Activated CD4-positive, alpha-beta T cell treated with anti-CD3 and anti-CD28 coated beads, Interleukin-10, Interleukin-2, amounts not matched to agents 100 ng/mL and 50 ng/mL, durations not matched to agents 16 hours and 8 hours (primary cell): ENCODE measurements around the gene NIBAN1.
"Not testable (repeated sequence)": the region's sequence is repeated elsewhere in the genome, so short reads cannot be mapped to it uniquely, and the experiment has no call there.

ENCODE experiments used
- DNase-seq: peaks from one replicate; pipeline ENCODE4 v3.0.0-alpha.2; 2020

Gene NIBAN1

DNA sequence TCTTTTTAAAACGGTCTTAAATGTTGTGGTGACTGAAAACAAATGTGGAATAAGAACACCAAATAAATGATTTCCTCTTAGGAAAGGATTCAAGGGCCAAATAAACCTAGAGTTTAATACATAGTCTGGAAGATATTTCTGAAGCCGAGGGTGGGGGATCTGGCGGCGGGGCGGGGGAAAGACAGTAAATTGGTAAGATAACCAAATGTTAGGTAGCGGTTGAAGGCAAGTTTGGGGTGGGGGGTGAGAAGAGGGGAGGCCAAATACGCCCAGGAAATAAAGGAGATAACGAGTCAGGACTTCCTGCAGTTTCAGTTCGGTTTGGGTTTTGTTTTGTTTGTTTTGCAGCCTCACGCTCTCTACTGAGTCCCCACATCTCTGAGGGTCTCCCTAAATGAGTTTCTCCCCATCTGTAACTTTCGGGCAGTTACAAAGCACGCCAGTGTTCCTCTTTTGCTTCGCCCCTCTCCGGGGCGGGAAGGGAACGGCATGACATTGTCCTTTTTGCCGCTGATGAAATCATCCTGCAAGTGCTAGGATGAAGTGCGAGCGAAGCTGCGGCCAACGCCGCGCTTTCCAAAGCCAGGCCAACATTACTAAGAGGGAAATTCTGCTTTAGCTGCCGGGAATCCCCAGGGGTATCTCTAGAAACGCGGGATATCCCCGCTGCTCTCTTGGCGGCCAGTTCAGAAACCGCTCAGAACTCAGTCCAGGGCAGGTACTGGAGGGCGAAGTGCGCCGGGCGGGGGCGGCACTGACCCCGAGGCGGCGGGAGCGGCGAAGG is 844 bp downstream of the NIBAN1 start:
- DNase-seq: peak; percentile 83

DNA sequence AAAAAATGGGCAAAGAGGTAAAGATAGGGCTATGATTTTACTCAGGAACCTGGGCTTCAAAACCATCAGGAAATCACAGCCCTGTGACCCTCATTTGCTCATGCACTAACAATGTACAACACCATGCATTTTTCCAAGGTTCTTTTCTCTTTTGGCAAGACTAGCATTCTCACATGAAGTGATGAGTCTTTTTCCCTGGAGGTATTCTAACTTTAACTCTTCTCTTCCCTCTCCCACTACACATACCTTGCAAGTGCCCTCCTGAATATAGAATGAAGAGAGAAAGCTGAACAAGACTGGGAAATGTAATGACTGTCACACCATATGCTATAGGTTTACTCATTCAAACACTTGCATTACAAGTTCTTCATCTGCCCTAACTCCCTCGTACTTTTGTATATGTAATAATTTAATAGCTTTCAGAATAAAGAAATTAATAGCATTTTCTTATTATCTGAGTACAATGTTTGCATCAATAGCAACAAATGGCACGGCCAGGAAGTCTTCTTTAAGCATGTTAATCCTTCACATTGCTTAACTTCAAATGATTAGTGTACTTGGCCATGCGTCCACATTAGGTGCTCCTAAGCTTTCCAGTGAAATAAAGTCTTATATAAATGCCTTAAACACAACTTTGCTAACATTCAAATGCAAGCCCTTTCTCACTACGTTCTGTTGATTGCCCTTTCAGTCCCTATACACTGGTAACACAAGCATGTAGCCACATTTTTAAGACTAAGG is 1.8 kb downstream of the NIBAN1 start:
- peak; percentile 50 for DNase-seq

DNA sequence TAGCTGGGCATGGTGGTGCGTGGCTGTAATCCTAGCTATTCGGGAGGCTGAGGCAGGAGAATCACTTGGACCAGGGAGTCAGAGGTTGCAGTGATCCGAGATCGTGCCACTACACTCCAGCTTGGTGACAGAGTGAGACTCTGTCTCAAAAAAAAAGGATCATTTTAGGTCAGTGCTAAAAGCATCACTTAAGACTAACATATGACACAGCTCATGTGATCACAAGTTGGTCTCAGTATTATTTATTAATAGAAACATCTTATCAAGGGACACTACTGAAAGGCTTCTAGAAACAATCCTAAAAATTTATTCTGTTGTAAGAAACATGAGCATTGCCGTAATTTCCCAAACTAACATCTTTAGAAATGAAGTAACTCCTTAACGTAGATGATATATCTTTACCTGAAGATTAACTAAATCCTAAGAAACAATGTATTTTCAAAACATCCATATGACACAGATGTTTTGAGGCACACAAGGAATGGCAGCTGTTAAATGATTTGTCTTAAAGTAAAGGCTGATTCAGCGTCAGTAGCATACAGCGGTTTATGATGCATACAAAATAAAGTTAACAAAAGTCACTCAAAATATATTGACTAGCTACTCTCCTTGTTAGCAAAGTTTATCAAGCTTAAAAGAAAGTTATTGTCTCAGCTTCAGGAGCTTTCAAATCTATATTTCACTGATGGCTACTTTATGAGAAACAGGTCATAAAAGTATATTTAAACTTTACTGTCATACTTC is 2.6 kb downstream of the NIBAN1 start:
- DNase-seq: no peak

DNA sequence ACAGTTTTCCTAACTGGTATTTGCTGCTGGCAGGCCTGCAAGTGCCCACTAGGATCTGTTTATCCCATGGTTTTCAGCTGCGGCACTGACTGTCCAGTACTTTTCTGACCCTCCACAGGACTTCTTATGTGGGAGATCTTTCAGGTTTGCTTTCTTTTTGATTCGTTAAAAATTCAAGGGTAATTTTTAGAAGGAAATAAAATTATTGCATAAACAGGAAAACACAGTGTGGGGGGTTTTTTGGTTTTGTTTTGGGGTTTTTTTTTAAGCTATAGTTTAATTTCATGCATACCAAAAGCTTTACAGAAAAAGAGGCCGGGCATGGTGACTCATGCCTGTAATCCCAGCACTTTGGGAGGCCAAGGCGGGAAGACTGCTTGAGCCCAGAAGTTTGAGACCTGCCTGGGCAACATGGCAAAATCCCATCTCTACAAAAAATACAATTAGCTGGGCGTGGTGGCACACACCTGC is 3.6 kb downstream of the NIBAN1 start:
- DNase-seq: no peak

DNA sequence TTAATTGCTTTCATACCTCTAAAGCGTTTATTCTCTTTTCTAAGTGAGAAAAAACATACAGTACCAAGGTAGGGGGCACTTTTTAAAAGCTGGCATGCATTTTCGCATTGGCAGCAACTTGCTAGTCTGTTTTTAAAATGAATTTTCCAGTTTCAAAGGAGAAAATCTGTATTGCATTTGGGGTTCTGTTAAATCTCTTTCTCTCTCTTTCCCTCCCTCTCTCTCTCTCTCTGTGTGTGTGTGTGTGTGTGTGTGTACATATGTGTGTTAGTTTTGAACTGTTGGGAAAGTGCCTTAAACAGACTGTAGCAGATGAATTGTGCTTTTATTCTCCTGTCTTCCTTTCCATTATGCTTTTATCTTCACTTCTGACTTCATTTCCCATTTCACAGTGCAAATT is 7.3 kb downstream of the NIBAN1 start:
- DNase-seq: no peak

DNA sequence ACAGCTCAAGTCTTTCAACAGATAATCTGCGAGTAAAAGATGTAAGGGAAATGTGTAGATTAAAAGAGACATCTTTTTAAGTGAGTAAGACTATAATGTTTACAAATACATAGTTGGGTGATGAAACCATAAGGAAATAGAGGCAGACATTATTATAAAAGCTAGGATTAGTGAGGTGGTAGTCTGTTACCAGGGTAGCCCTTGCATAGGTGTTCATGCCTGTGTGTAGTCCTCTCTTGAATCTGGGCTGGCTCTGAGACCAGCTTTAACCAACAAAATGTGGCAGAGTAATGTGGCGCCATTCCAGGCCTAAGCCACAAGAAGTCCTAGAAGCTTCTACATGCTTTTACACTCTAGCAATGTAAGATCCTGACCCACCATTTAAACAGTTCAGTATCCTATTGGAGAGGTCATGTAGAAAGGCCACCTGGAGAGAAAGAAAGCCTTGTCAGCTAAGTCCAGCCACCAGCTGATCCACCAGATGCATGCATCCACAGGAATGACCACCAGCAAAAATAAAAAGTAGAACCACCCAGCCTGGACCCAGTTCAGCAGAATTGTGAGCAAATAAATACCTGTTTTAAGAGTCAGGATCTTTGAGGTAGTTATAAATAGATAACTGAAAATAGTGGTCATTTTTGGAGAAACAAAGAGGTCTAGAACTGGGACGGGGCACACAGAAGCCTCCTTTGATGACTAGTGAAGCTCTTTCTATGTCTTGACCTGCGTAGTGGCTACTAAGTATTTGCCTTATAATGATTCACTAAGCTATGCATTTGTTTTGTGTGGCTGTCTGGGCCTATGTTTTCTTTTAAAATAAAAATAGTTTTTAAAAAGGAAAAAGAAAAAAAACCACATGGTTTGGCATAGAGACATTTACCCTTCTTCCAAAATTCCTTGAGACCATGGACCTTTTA is 8.1 kb downstream of the NIBAN1 start:
- DNase-seq: no peak

DNA sequence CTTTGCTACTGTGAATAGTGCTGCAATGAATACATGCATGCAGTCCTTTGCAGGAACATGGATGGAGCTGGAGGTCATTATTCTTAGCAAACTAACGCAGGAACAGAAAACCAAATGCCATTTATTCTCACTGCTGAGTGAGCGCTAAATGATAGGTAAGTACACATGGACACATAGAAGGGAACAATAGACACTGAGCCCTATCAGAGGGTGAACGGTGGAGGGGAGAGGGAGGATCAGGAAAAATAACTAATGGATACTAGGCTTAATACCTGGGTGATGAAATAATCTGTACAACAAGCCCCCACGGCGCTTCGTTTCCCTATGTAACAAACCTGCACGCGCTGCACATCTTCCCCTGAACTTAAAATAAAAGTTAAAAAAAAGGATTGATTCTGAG is 8.9 kb downstream of the NIBAN1 start:
- DNase-seq: no peak

DNA sequence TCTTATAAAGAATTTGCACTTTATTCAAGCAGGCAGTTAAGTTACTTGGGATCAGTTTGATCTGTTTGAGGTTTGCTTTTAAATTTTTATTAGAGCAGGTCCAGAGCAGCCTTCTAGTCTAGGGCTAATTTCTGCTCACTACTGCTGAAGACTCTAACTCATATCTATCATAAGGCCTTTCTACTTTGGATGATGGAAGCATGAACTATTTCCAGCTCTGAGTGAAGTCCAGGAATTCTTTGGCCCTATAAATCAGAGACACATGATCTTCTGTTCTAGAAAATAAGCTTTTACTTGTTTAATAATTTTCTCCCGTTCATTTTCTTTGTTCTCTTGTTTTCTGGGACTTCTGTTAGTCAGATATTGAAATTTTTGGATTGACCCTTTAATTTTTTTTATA is 14.7 kb downstream of the NIBAN1 start:
- no peak for DNase-seq

DNA sequence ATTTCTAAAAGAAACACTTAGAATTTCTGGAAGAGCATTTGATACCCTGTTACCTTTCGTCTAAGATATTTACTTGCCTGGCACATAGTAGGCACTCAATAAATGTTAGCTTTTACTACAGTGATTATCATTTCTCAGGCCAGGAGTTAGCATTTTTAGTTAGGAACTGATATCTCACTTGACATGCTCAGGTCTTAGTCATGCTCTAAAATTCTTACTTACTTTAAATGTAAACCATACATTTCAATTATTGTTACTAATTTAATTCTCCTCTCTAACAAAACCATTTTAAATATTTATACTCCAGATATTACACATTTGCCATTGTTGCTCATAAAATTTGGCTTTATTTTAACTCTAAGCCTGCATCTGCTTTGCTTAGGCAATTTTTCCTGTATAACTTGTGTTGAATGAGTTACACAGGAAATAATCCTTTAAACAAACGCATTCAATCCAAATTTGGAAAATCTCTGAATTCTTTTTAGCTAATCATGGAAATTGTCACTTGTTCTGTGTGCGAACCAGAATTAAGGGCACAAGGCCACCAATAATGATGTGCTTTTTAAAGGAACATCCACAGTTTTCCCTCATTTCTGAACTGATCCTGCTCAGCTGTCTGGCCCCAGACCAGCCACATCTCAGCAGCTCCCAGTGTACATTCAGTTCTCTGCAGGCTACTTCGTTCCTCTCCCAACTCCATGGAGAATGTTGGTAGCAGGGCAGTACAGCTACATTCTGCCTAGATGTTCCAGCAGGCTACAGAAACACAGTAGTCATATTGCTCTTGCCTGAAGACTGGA is 15.6 kb downstream of the NIBAN1 start:
- DNase-seq: no peak

DNA sequence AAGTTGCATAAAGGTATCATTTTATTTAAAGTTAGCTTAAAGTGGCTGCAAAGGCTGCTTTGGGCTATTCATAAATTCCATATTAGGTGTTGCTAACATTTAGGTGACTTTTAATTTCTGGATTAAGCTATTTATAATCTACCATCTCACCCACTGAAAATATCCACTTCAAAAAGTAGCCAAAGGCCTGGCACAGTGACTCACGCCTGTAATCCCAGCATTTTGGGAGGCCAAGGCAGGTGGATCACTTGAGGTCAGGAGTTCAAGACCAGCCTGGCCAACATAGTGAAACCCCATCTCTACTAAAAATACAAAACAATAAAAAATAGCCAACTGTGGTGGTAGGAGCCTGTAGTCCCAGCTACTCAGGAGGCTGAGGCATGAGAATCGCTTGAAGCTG is 16.4 kb downstream of the NIBAN1 start:
- DNase-seq: not testable (repeated sequence)

DNA sequence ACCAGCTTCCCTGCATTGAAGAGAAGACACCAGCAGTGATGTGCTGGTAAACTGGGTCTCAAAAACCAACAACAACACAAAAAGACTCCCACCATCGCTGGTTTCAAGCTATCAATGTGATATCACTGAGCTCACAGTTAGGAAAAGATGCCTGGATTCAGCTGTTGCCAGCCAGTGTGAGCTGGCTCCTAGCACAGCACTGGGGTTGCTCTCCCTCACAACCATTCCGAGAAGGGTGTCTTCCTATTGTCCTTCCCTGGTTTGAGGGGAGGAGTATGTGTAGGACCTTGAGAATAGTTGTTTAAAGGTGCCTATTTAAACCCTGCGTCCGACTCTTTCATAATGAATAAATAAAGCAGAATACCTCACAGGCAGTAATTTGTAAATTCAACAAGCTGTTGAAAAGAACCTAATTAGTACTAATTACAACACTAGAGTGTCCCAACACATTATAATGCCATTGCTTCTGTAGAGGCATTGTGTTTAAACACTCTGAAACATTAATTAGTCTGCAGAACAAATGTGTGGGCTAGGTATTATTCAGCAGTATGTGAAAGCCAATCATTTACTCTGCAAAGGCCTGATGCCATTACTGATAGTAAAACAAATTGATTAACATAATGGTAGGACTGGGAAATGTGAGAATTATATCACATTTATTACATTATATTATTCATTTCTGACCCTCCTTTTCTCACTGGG is 17.2 kb downstream of the NIBAN1 start:
- no peak for DNase-seq

DNA sequence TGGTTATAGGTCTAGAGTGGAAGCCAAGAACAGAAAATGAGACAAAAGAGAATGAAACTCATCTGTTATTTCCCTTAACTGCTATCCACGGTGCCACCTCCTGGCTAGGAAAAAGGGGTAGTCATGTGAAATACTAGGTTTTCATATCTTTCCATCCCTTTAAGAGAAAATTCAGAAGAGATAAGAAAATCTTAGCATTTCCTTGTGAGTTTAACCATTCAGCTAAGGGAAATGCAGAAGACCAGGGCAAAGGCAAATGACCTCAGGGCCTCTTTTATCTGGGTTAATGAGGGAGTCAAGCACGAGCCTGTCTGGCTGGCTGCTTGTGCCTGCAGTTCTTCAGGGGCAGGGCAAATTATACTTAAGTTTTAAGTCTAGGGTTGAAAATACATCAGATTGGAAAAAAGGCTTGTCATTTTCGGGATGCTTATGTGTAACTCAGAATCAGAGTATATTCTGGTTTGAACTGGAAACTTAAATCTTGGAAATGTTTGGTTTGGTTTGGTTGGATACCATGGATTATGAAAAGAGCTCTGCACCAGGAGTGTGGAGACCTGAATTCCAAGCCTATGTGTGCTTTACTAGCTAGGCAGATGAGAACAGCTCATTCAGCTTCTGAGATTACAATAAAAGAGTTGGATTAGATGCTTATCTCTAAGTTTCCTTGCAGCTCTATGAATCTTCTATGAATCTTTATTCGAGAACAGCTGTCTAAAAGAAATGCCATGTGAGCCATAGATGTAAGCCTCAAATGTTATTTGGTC is 19.9 kb downstream of the NIBAN1 start:
- no peak for DNase-seq

DNA sequence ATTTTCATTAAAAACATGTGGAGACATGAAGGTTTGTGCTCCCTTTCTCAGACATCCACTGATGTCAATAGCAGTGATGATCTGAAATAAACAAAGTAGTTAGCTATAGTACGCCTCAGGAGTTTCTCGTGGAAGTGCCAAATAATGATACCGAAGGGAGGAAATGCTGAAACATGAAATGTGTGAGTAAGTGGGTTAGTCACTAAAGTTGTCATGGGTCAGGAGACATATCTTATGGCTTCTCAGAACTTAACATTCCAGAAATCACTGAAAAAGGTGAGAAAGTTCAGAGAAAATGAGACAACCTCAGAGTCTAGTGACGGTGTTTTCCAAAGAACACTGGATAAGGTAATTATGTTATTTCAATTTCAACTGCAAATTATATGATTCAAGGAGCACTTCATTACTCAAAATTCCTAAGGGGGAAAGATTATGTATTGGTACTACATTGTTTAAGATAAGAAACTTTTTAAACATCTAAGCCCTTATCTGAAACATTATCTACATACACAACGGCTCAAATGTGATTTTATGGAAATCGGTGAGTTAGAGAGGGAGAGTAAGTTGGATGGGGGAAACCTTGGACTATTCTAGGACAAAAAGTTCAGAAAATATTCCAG is 20.6 kb downstream of the NIBAN1 start:
- peak; percentile 76 for DNase-seq

DNA sequence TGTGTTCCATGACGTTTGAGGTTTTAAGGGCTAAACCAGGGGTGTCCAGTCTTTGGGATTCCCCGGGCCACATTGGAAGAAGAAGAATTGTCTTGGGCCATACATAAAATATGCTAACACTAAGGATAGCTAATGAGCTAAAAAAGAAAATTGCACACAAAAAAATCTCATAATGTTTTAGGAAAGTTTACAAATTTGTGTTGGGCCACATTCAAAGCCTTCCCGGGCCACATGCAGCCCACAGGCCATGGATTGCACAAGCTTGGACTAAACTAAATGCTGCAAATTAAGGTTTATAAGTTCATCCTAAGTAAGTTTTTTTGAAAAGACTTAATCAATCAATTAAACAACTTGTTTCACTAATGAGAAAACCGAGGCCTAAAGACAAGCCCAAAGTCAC is 21.9 kb downstream of the NIBAN1 start:
- DNase-seq: no peak

DNA sequence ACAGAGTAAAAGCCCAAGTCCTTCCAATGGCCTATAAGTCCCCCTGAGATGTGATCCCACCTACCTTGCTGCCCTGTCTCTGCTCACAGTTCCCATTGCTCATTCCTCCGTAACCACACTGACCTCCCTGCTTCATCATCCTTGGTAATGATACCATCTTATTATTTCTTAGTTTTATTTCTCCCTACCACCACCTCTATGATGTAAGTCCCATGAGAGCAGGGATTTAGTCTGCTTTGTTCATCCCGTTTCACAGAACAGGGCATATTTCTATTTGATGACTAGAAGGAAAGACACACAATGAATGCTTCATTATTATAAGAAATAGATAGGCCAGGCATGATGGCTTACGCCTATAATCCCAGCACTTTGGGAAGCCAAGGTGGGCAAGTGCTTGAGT is 22.5 kb downstream of the NIBAN1 start:
- no peak for DNase-seq

DNA sequence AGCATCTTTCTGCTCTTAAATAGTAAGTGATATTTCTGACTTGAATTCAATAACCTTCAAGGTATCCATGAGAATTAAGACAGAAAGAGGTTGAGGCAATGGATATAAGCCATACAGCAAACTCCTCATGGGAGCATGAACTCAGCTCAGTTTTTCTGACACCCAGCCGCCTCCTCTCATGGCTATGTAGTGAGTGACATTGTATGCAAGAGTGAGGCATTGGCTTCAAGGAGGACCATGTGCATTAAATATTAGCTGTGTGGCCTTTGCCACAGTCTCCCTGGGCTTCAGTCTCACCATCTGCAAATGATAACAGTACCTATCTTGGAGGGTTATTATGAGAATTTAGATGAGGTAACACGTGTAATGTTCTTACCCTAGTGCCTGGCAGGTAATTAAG is 23.4 kb downstream of the NIBAN1 start:
- no peak for DNase-seq

DNA sequence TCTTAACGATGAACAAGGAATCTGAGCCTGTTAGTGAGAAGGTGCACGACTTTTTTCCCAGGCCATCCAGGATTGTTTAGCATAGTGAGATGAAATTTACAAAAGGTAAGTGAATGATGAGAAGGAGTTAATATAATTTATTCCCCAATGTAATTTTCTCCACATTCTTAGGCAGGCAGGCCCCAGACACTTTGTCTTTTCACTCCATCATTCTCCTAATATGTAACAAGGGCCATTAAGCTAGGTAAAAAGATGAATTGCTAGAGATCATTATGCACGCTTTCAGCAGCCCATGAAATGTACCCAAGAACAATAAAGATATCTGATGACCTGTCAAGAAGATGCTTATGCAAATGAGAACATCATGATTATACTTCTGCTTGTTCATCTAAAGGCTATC is 24.1 kb downstream of the NIBAN1 start:
- DNase-seq: no peak

DNA sequence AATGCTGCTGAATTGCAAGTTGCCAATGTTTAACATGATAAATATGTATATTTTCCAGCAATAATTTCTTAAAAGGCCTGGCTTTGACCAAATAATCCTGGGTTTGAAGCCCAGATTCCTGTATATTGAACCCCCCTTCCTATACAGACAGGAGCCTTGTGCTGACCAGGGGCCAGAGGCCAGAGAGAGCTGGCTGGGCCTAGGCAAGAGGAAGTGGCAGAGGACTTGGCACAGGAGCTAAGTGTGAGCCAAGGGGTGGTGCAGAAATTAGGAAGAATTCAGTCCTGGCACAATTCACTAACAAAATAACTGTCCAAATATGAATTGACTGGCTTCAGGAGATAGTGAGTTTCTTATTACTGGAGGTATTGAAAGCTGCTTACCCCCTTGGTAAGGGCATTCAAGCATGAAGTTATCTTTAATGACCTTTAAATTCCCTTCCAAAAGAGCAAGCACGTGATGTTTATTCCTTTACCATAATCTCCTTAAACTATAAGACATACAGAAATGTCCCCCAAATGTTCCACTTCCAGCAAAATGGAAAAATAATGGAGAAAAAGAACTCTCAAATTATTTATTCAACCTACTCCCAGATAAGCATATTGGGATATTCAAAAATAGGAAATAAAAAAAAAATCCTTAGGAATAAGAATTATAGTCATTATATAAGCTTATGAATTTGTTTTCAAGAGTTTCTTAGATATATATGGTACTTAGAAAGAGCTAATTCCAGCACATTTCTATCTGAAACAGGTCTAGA is 26.6 kb downstream of the NIBAN1 start:
- no peak for DNase-seq
